ENCODE measurements around the gene SLC35E1.
"Not testable (repeated sequence)": the region's sequence is repeated elsewhere in the genome, so short reads cannot be mapped to it uniquely, and the experiment has no call there.

The SLC35E1 gene

GRCh38 chr19:16522559-16523377 is 49.4 kb downstream of the SLC35E1 start:
- no peak for DNase-seq (ENCODE audit: low read depth, low spot score)

DNA sequence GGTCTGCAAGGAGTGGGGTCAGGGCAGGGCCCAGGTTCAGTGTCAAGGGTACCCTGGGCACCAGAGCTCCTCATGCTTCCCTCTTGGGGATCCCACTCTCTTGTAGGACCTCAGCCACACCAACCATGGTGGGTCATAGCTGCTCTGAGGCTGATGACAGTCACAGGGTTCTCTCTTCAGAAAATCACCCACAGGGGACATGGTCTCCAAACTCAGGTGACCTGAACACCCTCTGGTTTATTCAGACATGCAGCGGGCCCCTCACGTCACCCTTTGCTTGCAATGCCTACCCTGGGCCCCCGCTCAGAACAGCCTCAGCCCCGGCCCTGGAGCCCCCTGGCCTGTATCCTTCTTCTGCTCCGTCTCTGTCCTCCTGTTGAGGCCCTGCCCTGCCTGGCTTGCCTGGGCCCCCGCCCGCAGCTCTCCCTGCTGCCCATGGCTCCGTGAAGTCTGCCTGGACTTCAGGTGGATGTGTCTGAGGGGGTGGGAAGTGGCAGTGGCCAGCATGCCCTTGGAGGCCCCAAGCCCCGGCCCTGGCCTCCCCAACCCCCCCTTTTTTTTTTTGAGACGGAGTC is 50.4 kb downstream of the SLC35E1 start:
- no peak for DNase-seq (ENCODE audit: low read depth, low spot score)

DNA sequence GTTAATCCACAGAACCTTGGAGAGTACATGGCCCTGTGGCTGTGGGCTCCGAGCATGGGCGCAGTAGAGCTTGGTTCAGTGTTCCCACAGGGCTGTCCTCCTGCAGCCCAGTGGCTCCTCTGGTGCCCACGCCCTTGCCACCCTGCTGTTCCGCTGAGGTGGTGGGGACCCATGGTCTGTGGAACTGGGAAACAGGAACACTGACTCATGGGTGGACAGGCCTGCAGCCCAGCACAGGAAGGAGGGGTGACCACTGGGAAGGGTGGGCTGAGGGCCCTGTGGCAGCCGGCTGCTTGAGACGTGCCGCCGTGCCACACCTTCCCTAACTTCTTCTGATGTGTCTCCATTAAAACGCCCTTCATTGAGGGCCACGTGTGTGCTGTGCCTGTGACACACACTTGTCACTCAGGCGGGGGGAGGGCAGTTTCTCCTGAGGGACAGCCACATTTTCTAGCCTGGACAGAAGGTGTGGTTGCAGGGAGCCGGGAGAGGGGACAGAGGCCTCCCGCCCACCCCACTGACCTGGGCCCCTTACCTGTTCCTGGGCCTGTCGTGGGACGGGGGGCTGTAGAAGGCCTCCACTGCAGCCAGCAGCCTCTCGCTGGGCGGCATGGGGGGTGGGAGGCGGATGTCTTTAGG is 51.1 kb downstream of the SLC35E1 start:
- no peak for DNase-seq (ENCODE audit: low read depth, low spot score)

- no peak for DNase-seq (ENCODE audit: low read depth, low spot score)
Observed at GRCh38 chr19:16520074-16520973, 51.9 kb downstream of the SLC35E1 start.

GRCh38 chr19:16519230-16519687 is 53.0 kb downstream of the SLC35E1 start:
- DNase-seq (ENCODE audit: low read depth, low spot score): no peak

GRCh38 chr19:16518483-16519229 is 53.6 kb downstream of the SLC35E1 start:
- no peak for DNase-seq (ENCODE audit: low read depth, low spot score)

DNA sequence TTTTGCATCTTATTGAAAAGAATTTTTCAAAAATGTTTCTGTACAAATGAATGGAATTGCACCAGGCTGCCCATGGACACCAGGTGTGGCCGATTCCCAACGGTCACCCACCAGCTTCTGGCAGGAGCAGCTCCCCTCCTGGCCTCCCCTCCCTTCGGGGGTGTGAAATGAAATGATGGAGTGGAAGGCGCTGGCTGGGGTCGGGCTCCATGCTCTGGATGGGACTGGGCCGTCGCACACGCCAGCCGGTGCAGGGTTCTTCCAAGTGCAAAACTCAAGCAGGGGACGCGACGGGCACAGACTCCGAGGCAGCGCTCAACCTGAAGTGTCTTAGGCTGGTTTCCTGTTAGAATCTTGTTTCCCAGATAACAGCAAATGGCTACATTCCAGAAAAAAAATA is 54.2 kb downstream of the SLC35E1 start:
- DNase-seq (ENCODE audit: low read depth, low spot score): no peak

DNA sequence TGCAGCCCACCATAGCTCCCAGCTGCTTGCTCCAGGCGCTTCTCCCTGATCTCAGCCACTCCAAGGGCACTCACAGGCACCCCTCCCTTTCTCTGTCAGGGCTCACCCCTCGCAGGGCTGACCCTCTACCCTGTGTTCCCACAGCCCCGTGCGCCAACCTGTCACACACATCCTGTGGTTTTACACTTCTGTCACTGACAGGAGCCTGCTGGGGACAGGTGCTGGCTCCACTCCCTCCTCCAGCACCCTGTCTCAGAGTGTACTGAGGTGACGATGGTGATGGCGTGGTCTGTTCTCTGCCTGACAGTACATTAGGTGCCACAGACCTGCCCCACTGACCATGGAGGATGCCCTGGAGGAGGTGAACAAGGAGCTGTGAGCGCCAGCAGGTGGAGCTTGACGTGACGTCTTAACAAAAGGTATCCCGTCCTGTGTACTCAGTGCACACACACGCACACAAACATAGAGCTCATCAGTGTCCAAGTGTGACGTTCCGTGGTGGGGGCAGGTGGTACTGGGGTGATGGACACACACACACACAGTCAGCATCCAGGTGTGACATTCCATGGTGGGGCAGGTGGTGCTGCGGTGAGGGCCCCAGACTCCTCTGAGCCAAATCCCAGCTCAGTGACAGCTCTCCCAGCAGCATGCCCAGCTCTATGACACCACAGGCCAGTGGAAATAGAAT is 55.1 kb downstream of the SLC35E1 start:
- DNase-seq (ENCODE audit: low read depth, low spot score): no peak

- DNase-seq (ENCODE audit: low read depth, low spot score): no peak
Observed at GRCh38 chr19:16516381-16516780, 55.8 kb downstream of the SLC35E1 start.

- DNase-seq (ENCODE audit: low read depth, low spot score): no peak
Observed at GRCh38 chr19:16514383-16515019, 57.7 kb downstream of the SLC35E1 start.

DNA sequence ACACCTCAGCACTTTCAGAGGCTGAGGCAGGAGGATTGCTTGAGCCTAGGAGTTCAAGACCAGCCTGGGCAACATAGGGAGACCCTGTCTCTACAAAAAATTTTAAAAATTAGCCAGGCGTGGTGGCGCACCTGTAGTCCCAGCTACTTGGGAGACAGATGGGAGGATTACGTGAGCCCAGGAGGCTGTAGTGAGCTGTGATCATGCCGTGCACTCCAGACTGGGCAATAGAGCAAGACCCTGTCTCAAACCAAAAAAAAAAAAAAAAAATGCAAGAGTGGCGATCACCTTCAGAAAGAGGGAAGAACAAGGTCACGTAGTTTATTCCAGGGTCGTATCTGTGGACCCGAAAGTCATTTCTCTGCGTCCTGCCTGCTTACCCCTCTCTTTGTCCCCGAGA is 59.6 kb downstream of the SLC35E1 start:
- DNase-seq (ENCODE audit: low read depth, low spot score): not testable (repeated sequence)

DNA sequence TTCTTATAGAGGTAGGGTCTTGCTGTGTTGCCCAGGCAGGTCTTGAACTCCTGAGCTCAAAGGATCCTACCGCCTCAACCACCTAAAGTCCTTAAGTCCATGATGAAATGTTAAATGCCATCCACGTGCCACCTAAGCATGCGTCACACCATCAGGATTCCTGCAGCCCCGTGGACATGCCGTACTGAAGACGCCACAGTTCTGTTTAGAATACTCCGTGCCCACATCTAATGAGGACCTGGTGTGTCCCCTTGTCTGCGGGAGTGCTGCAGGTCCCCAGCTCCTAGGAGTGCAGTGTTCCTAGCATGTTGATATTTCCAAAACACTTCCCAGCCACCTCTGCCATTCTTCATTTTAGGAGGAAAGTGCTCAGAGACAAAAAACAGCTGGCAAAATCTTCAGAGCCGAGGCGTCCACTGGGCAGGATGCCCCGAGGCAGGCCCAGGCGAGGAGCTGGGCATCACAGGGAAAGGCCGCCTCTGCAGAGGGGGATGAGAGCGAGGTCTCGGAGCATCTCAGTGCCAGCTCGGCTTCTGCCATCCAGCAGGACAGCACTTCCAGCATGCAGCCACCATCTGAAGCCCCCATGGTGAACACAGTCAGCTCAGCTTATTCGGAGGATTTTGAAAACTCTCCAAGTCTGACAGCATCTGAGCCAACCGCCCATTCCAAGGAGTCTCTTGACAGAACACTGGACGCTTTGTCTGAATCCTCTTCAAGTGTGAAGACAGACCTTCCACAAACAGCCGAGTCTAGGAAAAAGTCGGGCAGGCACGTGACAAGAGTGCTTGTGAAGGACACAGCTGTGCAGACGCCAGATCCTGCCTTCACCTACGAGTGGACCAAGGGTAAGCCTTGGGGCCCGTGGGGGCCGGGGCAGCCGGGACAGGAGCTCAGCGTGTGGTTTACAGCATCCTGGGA is 62.8 kb downstream of the SLC35E1 start:
- DNase-seq (ENCODE audit: low read depth, low spot score): no peak

DNA sequence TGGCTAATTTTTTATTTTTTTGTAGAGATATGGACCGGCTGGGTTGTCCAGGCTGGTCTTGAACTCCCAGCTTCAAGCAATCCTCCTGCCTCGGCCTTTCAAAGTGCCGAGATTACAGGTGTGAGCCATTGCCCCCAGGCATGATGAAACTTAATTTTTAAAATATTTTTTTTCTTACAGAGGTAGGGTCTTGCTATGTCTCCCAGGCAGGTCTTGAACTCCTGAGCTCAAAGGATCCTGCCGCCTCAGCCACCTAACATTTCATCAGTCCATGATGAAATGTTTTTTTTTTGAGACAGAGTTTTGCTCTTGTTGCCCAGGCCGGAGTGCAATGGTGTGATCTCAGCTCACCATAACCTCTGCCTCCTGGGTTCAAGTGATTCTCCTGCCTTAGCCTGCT is 63.7 kb downstream of the SLC35E1 start:
- DNase-seq (ENCODE audit: low read depth, low spot score): no peak

- no peak for DNase-seq (ENCODE audit: low read depth, low spot score)
Observed at GRCh38 chr19:16506961-16507360, 65.3 kb downstream of the SLC35E1 start.

- not testable (repeated sequence) for DNase-seq (ENCODE audit: low read depth, low spot score)
Observed at GRCh38 chr19:16506161-16506560, 66.1 kb downstream of the SLC35E1 start.

GRCh38 chr19:16504271-16504670 is 67.9 kb downstream of the SLC35E1 start:
- no peak for DNase-seq (ENCODE audit: low read depth, low spot score)

All from iPS DF 19.7 (cell line).